Activated CD4-positive, alpha-beta T cell treated with anti-CD3 and anti-CD28 coated beads, Interleukin-2, amount 50 U/mL, for 24 hours (primary cell): ENCODE measurements around the gene PDZD7.
"Not testable (repeated sequence)": the region's sequence is repeated elsewhere in the genome, so short reads cannot be mapped to it uniquely, and the experiment has no call there.

Experiments
- DNase-seq, 2 donors: peaks; one replicate each; pipeline ENCODE4 v3.0.0-alpha.2; 2020; ENCODE audit warnings: low read depth in 1 of 2, low spot score in 1 of 2

The PDZD7 gene

DNA sequence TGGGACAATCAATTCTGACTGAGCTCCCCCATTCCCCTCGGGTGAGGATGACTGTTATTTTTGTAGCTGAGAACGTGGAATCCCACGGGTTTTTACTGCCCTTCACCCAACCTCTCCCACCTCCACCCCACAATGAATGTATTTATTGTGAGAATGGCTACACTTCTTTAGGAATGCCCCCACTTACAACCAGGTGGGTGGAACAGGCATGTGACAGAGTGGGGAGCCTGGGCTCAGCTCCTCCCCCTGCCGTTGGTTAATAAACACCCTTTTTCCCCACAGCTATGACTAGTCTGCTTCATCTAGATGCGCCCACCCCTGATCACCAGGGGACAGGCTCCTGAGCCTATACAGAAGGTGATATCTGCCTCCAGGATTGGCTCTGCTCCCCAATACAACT is 45.6 kb downstream of the PDZD7 start:
- DNase-seq: no peak

DNA sequence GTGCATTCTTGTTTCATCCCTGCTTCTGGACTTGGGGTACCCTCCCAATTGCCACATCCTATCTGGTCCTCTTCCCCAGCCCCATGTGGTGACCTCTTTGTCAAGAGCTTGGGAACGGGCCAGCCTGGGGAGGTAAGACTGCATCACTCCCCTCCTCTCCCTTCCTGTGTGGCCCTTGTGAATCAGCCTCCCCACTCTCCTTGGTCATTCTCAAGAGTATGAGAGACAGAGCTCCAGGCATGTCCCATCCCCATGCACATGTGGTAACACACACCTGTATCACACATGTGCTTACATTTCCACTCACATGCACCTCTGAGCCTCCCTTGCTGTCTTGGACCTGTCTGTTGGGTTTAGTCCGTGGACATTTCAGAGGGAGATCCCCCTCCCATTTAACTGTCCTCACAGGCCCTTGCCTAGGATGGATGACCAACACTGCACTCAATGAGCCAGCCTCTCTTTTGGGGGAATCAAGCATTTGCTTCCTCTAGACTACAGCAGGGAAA is 46.2 kb downstream of the PDZD7 start:
- DNase-seq: no peak

DNA sequence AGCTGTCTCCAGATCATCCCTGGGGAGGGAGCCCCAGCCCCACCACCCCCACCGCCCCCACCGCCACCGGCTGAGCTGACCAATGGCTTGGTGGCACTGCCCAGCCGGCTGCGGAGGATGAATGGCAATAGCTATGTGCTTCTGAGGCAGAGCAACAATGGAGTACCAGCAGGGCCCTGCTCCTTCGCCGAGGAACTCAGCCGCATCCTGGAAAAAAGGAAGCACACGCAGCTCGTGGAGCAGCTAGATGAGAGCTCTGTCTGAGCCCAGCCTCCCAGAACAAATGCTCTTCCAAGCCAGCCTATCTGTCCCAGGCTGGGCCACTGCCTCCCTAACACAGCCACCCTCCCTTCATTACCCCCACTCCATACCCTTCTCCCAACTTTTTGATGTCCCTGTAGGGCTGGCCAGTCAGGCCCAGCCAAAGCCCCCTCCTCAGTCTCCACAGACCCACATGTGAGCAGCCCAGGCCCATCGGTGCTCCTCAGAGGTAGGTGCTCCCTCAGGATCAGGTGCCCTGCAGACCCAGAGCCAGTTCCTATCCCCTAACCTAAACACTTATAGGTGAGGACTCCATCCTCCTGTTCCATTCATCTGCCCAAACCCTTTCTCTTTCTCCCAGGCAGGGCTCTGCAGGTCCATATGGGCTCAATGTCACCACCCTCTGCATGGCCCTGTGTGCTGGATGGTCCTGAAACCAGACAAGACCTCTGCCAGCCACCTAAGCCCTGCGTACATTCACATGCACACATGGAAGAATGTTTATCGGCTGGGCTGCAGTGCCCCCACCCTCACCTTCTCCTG is 46.9 kb downstream of the PDZD7 start:
- no peak for DNase-seq

DNA sequence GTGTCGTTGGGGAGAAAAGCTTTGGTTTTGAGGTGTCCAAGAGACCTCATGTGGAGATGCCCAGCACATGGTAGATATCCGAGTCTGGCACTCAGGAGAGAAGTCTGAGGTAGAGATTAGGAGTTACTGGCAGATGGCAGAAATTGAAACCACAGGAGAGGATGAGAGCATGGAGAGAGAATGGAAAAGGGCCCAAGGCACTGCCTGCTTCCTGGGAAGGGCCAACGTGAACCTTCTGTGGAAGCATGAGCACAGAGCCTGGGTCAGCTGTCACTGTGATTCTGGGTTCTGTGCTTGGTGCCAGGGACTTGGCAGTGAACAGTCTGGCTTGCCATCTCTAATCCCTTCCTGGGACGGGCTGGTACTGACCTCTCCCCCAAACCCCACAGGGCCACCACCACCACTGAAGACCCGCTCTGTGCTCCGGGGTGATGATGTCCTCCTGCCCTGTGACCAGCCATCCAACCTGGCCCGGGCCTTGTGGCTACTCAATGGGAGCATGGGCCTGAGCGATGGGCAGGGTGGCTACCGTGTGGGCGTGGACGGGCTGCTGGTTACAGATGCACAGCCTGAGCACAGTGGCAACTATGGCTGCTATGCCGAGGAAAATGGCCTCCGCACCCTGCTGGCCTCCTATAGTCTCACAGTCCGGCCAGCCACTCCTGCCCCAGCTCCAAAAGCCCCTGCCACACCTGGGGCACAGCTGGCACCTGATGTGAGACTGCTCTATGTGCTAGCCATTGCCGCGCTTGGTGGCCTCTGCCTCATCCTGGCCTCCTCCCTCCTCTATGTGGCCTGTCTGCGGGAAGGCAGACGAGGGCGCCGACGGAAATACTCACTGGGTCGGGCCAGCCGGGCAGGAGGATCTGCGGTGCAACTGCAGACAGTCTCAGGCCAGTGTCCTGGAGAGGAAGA is 47.8 kb downstream of the PDZD7 start:
- DNase-seq: no peak

DNA sequence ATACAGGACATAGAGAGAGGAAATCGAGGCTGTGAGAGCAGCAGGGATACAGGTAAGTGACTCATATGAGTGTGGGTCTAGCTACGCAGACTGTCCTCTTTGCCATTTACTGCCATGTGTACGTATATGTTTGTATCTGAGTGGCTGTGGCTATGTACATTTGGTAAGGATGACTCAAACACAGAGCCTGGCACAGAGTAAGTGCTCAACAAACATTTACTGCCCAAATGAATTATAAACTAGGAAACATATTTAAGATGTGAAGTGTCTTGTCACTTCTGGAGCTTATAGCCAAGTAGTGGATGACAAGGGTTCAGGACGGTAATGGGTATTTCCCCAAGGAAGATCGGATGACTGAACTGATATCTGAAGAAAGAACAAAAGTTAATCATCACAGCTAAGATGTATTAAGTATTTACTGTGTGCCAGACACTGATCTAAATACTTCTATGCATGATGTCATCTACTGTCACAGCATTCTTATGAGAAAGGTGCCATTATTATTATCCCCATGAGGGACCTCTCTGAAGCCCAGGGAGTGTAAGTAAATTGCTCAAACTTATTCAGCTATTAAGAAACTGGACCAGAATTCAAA is 49.7 kb downstream of the PDZD7 start:
- DNase-seq: no peak

DNA sequence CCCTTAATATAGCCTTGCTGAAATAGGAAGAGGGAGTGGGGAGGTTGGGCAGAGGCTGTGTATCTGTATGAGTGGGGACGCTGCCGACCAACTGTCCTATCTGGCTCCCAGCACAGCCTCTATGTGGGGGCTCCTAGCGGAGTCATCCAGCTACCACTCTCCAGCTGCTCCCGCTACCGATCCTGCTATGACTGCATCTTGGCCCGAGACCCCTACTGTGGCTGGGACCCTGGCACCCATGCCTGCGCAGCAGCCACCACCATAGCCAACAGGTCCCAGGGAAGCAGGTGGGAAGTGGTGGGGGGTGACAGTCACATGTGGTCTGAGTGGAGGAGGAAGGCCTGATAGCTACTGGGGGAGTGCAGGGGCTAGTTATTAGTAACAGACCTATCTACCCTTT is 50.2 kb downstream of the PDZD7 start:
- DNase-seq: no peak

DNA sequence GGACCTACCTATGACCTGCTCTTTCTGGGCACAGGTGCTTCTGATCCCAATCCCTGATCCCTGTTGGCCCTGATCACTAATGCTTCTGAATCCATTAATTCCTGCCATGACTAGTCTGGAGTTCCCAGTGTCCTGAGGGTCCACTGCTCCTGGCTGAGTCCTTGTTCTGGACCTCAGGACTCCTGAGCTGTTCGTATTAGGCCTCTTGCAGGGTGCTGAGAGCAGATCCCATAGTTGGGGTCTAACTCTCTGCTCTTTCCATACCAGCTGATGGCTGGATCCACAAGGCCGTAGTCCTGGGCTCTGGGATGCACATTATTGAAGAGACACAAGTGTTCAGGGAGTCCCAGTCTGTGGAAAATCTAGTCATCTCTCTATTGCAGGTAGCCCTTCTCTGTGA is 50.6 kb downstream of the PDZD7 start:
- no peak for DNase-seq

DNA sequence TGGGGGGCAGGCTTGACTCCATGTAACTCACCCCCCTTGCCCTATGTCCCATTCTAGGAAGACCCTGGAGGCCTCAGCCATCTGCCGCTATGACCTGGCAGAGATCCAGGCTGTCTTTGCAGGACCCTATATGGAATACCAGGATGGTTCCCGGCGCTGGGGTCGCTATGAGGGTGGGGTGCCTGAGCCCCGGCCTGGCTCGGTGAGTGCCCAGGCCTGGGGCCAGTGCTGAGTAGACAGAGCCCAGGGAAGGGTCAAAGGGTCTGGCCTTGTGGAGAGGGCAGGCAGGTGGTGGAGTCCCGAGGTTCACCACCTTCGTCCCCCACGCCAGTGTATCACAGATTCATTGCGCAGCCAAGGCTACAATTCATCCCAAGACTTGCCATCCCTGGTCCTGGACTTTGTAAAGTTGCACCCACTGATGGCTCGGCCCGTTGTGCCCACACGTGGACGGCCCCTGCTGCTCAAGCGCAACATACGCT is 51.1 kb downstream of the PDZD7 start:
- no peak for DNase-seq

DNA sequence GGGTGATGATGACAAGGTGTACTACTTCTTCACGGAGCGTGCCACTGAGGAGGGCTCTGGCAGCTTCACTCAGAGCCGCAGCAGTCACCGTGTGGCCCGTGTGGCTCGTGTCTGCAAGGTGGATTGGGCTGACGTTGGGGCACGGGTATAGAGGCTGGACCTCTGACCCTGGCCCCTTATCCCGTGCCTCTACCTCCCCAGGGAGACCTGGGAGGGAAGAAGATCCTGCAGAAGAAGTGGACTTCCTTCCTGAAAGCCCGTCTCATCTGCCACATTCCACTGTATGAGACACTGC is 52.1 kb downstream of the PDZD7 start:
- no peak for DNase-seq

DNA sequence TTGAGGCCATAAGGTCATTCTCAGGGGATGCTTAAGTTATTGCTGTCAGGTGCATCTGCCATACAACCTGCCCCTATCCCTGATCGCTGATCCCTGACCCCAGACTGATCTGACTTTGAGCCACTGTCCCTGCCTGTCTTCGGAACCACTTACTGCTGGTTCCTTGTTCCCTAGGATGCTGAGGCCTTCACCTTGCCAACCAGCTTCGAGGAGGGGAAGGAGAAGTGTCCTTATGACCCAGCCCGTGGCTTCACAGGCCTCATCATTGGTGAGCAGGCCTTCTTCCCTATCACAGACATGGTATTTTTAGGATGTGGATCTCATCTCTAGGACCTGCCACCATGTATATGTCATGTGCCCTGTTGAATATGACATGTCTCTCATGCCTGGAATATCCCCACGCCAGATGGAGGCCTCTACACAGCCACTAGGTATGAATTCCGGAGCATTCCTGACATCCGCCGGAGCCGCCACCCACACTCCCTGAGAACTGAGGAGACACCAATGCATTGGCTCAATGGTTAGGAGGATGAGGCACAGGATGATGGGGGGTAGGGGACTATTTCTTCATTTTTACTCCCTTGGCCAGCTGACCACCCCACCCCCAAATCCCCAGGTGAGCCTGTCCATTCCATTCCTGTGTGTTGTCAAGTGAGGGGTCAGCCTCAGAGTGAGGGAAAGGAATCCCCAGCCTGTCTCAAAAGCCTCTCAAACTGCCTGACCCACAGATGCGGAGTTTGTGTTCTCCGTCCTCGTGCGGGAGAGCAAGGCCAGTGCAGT is 52.6 kb downstream of the PDZD7 start:
- DNase-seq: no peak

DNA sequence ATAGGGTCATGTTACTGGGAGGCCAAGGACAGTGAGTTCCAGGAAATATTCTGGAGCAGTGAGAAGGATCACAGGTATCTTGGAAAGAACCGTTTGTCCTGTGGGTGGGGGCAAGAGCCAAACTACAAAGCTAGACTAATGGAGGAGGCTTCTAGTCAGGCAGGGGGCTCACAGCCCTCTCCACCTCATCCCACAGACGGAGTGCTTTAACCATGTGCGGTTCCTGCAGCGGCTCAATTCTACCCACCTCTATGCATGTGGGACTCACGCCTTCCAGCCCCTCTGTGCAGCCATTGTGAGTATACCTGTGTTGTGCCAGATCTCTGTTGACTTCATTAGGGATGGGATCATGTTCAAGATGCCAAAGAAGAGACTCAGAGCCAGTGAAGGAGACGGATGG is 53.5 kb downstream of the PDZD7 start:
- no peak for DNase-seq

DNA sequence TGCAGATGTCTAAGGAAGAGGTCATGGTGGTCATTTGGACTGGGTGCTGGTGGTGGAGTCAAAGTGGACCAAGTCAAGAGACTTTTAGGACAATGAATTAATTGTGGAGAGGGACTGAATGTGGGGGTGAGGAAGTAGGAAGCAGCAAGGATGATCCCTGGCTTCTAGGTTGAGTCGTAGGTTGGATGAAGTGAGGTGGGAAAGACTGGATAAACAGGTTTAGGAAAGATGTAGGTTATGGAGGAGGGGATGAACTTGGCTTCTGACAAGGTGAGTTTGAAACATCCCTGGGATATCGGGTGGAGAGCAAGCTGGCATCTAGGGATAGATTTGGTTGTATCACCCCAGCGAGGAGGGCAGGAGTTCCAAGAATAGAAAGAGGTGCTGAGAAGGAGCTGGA is 54.0 kb downstream of the PDZD7 start:
- no peak for DNase-seq

DNA sequence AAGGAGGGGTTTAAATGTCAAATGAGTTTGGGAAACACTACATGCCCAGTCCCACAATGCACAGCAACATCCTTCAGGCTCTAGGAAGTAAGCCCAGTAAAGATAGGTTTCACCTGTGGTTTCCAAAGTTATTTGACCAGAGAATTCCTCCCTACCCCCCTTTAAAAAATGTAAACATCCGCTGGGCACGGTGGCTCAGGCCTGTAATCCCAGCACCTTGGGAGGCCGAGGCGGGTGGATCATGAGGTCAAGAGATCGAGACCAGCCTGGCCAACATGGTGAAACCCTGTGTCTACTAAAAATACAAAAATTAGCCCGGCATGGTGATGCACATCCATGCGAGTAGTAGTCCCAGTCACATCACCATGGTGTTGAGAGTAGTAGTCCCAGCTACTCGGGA is 55.5 kb downstream of the PDZD7 start:
- DNase-seq: not testable (repeated sequence)

DNA sequence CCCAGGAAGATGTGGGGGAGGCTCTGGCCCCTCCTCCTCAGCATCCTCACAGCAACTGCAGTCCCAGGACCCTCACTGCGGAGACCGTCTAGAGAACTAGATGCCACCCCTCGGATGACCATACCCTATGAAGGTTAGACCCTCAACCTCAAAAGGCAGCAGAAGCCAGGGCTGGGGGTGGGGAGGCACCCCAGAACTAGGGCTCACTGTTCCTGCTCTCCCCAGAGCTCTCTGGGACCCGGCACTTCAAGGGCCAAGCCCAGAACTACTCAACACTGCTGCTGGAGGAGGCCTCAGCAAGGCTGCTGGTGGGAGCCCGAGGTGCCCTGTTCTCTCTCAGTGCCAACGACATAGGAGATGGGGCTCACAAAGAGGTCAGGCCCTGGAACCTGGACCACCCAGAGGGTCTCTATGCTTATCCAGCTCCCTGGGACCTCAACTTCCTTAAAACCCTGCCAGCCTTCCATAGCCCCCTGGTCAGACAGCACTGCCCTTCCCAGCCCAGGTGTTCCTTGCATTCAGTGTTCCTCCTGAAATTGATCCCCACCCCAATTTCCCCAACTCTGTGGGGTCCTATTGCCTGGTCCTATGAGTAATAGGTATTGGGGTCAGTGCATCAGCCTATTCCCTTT is 57.9 kb downstream of the PDZD7 start:
- DNase-seq: no peak

DNA sequence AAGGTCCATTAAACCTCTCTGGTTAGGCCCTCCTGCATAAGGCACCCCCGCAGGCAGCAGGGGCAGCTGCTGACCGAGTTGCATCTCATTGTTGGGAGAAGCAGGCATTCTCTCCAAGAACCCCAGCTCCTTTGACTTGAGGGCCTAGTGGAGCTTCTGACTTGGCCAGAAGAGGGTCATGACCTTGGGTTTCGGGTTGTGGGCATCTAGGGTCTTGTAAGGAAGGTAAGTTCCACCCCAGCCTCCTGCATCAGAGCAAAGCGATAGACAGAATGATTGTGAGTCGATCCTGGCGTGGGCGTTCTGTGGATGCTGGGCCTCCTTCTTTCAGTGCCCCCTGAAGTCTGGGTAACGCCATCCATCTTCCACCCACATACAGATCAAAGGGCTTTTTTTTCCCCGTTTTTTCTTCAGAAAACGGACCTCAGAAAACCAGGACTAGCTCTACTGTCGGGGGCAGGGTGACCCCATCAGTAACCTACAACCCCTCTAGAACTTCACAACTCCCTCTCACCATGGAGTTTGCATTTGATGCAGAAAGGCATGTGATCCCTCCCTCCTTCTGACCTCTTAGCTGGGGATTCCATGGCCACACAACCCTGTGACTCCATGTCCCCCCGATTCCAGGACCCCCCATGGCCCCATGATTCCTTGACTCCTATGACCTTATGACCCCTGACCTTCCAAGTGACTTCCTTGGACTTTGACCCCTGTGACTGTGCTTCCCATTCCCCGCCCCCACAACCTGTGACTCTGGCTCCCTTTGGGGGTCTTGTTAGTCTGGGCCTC is 58.6 kb downstream of the PDZD7 start:
- DNase-seq: no peak

DNA sequence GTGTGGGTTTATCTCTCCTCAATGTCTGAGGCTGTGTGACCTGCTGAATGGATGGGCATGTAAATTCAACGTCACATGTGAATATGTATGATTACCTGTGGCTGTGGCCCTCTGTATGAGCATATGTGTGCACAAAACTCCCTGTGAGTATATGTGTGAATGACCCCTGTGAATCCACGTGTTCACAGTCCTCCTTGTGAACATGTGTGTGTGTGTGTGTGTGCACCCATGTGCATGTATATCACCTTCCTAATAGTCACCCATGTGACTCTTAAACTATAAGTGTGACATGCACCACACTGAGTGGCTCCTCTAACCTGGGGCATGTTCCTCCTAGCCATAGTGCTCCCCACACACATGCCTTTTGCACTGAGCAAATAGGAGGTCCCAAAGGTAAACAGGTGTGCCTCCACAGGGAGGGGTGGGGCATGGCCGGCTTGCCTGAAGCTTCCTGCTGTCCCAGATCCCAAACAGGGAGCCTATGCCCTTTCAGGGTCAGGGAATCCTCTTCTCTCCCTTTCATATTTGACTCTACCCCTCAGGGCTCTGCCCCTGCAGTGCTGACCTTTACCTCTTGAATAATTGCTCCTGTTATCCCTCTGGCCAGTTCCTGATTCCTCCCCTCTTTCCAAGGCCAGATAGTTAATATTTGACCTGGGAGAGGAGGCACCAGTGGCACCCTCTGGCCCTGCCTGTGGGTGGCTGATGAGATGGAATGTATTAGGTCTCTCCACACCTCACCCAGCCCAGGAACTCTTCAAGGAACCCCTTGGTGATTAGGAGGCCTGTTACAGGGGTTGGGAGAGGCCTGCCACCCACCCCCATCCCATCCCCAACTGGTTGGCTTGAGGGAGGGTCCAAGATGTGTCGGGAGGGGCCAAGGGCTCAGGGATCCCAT is 59.8 kb downstream of the PDZD7 start:
- DNase-seq: no peak

DNA sequence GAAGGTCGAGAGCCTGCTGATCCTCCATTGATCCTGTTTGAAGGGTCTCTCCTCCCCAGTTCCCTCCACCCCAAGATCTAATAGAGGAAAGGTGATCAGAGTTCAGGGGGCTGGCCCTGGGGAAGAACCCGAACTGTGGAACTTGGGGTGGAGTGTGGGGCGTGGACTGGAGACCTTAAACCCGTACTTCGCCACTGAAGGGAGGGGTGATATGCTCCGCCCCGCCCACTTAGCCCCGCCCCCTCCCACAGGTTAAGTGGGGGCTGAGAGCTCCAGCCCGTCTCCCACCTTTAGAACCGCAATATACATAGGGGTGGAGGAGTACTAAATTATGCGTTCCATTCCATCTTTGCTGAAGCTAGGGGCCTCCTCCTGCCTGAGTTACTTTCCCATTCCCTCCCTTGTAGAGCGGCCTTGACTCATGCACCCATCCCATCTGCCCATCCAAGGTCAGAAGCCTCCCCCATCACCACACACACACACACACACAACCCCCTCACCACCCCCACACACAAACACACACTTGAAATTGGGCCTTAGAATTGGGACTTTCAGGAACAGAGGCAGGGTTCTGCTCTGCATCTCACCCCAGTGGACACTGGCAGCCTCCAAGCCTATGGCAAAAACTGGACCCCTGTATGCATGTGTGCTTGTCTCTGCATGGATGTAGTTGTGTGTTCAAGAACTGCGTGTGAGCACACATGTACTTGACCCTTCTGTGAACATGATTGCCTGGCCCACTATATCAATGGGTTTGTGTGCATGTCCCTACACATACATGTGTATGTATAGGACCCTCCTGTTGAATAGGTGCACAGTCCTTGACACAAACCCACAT is 60.6 kb downstream of the PDZD7 start:
- DNase-seq: no peak
